ENCODE measurements around the gene PITPNM3.

Gene PITPNM3

DNA sequence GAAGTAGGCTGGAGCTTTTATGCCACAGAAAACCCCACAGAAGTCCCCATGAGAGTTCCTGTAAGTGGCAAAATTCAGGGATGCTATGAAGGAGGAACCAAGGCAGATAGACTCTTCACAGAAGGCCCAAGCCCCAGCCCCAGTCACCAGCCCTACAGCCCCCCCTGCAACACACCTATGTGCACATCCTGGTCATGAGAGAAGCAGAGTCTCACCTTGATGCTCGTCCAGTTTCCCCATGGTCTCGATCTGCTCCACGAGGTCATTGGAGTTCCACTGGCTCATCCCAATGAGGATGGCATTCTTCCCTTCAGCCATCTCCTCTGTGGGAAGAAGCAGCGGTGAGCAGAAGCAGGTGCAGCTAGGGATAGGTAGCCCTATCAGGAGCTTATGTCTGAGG lies 31.2 kb downstream of the PITPNM3 start:
- no peak for DNase-seq

DNA sequence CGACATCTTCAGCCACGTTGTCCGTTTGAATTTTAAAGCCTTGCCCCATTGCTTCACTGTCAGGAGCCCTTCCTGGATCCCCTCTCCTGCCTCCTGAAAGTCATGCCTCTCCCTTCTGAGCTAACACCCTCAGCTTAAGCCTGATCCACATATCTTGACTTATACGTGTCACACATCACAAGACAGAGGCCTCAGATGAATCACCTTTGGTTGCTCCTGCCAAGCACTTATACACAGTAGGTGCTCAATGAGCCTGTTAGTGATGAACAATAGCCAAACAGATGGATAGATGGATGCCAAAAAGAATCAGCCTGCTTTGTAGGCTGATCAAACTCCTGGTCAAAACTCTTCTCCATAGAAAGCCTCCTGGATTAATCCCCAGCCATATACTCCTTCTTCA lies 31.8 kb downstream of the PITPNM3 start:
- no peak for DNase-seq

GRCh38 chr17:6523809-6524355 lies 32.5 kb downstream of the PITPNM3 start:
- DNase-seq, result no peak

DNA sequence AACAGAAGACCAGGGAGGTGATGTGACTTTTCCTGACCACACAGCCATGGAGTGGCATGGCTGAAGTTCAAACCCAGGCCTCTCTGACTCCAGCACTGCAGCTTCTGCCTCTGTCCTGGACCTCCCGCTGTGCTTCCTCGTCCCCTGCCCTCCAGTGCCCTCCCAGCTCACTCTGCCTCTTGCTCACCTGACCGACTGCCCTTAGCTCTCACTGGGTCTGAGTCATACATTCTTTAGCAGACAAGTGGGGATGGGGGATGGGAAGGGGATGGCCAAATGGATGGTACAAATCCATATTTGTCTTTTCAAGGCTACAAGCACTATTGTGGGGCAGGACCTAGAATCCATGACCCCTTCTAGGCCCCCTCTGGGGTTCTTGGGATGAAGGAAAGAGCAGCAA lies 33.0 kb downstream of the PITPNM3 start:
- no peak for DNase-seq

DNA sequence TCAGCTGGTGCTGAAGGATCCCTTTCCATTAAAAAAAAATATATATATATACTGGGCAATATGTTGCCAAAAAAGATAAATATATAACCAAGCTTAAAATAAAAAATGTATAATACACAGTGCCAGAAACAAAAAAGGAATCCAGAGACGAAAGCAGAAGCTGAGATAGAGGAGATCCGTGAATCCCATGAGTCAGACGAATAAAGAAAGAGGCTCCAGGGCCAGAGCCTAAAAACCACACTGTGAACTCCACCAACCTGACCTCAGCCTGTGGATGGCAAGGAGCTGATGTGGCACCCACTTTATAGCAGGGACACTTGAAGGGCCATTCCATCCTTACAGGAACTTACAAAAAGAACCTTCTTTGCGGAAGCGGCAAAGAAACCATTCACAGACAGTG lies 34.8 kb downstream of the PITPNM3 start:
- DNase-seq, result no peak

DNA sequence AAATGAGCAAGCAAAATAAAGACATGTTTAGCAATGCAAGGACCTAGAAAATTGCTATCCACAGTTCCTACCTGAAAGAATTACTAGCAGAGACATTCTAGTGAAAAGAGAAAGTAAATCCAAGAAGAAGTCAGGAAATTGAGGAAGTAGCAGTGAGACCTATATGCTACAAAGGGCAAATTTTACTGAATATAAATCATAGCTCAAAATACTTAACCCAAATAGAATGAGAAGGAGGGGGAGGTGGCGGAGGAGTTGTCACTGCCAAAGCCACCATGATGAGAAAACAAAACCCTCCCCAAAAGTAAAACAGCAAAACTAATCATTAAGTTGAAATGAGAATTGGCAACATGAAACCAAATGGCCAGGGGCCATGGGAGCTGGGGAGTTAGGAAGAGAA lies 39.3 kb downstream of the PITPNM3 start:
- no peak for DNase-seq

DNA sequence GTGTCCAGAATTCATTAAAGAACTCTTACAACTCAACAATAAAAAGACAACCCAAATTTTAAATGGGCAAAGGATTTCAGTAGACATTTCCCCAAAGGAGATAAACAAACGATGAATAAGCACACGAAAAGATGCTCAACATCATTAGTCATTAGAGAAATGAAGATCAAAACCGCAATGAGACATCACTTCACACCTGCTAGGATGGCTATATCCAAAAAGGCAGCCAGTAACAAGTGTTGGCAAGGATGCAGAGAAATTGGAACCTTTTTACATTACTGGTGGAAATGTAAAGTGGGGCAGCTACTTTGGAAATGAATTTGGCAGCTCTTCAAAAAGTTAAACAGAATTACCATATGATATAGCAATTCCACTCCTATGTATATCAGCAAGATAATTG lies 42.0 kb downstream of the PITPNM3 start:
- DNase-seq, result no peak

DNA sequence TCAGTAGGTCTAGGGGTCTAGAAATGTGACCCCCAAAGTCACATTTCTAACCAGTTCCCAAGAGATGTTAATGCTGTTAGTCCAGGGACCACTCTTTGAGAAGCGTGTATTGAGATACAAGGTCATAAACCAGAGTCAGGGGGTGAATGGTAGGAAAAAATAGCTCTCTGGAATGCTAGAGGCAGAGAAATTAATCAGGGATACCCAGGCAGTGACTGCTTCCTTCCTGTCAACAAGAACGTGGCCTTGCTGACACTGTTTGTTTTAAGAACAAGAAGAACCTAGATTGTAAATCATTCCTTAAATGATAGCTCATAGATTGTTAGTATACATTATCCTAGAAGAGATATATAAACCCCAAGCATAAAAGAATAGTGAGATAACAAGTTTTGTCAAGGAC lies 43.8 kb downstream of the PITPNM3 start:
- no peak for DNase-seq

- DNase-seq, result no peak
Observed at GRCh38 chr17:6510321-6510977, 45.9 kb downstream of the PITPNM3 start.

GRCh38 chr17:6509921-6510320 lies 46.4 kb downstream of the PITPNM3 start:
- DNase-seq, result no peak

GRCh38 chr17:6509031-6509771 lies 47.2 kb downstream of the PITPNM3 start:
- DNase-seq, result no peak

- DNase-seq, result no peak
Observed at GRCh38 chr17:6508519-6509030, 47.8 kb downstream of the PITPNM3 start.

GRCh38 chr17:6508016-6508415 lies 48.3 kb downstream of the PITPNM3 start:
- DNase-seq, result no peak

- no peak for DNase-seq
Observed at GRCh38 chr17:6507535-6507934, 48.8 kb downstream of the PITPNM3 start.

DNA sequence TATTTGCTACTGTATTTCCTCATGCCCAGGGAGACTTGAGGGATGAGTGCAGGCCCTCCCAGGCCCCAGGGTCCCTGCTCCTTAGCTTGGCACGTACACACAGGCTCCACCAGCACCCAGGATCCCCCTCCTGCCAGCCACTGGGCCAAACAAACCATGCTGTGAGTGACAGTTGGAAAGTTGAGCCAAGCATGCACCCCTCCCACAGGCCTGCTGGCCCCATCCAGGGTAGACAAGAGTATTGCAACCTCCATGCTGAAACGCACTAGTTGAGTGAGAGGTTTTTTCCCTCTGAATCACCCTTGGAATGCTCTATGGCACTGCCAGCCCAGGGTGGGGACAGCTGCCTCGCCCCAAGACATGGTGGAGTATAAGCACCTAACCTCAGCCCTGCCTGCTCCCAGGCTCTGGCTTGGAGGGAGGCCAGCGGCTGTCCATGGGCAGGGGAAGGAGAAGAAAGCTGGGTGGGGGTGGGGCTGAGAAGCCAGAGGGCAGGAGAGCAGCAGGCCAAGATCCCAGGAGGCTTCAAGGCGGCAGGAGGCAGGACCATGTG lies 49.6 kb downstream of the PITPNM3 start:
- DNase-seq, result no peak

DNA sequence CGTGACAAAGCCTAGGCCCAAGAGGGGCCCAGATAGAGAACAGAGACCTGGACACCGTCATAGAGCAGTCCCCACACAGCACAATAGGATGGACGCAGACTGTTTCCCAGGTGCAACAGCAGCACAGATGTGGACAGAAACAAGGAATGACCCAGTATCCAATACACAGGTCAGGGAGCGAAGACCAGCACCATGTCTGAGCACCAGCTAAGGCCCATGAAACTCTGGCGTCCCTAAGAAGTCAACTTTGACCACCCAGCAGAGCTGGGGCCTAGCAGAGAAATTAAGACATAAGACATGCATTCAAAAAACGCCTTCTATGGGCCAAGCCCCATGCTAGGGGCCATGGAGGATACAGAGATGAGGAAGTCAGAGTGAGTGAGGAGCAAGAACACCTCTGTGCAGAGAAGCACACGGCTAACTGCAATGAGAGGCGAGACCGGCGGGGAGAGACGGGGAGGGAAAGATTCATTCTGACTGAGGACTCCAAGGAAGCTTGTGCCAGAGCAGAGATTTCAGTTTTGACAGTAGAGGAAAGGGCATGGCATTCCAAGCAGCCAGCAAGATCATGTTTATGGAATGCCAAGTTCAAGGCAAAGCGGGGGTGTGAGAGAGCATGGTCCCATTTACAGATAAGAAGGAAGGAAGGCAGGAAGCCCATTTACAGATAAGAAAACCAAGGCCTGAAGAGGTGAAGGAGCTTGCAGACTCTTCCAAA lies 50.8 kb downstream of the PITPNM3 start:
- DNase-seq, result no peak

DNA sequence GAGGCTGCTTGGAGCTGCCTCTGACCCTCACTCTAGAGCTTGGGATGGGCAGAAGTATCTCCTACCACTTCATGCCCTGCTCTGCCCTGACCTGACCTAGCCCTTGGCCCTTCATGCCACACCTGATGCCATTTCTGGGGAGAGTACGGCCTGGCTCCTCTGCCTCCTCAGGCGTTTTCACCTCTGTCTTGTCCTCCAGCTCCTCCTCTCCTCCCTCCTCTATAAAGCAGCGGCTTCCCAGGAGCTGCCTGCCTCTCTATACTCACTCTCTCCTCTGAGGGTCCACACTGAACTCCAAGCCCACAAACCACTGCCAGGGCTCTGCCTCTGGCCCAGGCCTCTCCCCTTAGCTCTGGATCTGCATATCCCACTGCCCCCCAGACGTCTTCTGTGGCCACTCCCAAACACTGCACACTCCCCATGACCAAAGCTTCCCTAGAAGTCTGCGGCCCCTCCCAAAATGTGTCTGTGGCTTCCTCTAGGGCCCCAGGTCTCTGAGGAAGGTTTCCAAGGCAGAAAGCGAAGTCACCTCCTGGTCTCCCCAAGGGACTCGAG lies 52.6 kb downstream of the PITPNM3 start:
- DNase-seq, result no peak

- DNase-seq, result no peak
Observed at GRCh38 chr17:6502871-6503509, 53.4 kb downstream of the PITPNM3 start.

- DNase-seq, result no peak
Observed at GRCh38 chr17:6502142-6502541, 54.2 kb downstream of the PITPNM3 start.

DNA sequence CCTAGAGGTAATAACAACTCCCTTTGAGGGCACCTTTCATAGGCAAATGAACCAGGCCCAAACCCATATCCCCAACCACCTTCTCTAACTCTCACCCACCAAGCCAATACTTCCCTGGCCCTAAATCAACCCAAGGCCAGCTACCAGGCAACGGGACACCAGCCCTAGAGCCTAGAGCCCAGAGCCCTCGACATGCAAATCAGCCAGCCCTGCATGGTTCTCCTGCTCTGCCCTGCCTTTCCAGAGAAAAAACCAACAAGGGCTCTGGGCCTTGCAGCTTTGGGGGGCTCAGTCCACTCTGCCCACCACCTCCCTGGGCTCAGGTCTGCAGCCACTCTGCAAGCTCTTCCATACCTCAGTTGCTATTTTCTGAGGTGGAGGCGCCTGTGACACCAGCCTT lies 55.0 kb downstream of the PITPNM3 start:
- no peak for DNase-seq

DNA sequence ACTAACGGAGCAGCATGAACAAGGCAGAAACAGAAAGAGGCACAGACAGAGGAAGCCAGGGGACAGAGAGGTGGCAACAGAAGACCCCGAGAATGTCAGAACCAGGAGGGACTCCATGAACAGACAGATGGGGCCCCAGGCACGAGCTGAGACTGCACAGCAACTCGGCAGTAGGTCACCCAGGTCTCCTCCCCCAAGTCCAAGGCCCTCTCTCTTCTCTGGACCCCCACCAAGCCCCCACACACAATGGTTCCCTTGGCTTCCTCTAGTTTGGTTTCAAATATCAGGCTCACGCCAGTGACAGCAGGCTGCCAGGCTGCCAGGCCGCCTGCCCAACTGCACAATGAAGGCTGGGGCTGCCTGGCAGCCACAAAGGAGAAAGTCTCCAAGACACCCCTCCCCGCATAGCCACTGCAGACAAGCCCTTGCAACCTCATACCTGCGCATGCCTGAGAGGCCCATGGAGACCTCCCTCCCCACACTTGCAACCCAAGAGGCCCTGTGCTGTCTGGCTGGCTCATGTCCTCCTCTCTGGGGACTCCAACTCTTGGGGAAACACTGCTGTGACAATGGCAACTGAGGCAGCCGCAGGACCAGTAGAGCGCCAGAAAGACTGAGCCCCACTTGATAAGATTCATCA lies 57.3 kb downstream of the PITPNM3 start:
- no peak for DNase-seq

GRCh38 chr17:6498356-6498755 lies 58.0 kb downstream of the PITPNM3 start:
- DNase-seq, result no peak

Data from NCI-H1694 treated with DMSO at 0.1 percent for 48 hours (cell line).